ENCODE data around the gene EFTUD2. TPM values are rescaled to one million over a fixed set of nuclear protein-coding genes. Genes with fewer than 3 reads are reported as not detected.

EFTUD2 gene
- total and polyA plus RNA-seq, 2 of the 8 experiments (the other 6 are each of a cell fraction or from before 2014, with no cell fraction given) = 118 to 195 TPM

- Histone ChIP-seq H4K5ac (ENCODE audit: insufficient read length, low read depth, low read length) (no peak overlapping the region), H3K4me3 (ENCODE audit: extremely low read depth in 1 of 4, insufficient read depth in 2 of 4, low read depth in 3 of 4, low read length in 4 of 4) (no peak overlapping the region), H3K56ac (replicated peaks; ENCODE audit: insufficient read length, low read depth, low read length) (no peak overlapping the region), H2BK12ac (ENCODE audit: low read depth, low read length) (no peak overlapping the region), H3K4ac (replicated peaks; ENCODE audit: insufficient read length, low read depth, low read length) (no peak overlapping the region), H3K14ac (ENCODE audit: insufficient read length) (no peak overlapping the region), H4K20me1 (replicated peaks in 1 of 2; ENCODE audit: control insufficient read depth in 1 of 2, insufficient read depth in 2 of 2, low read length in 2 of 2) (no peaks in the 10 kb centered on the region), H3K27me3 (replicated peaks in 1 of 4; ENCODE audit: control insufficient read depth in 3 of 4, extremely low read depth in 1 of 4, insufficient read depth in 3 of 4, low read length in 3 of 4) (no peaks in the 10 kb centered on the region), H2BK120ac (replicated peaks; ENCODE audit: low read depth, low read length) (no peak overlapping the region), H2AK5ac (ENCODE audit: low read depth, low read length) (no peak overlapping the region), H3K4me2 (ENCODE audit: insufficient read depth in 1 of 2, low read depth in 2 of 2, low read length in 2 of 2) (no peak overlapping the region), H3K23ac (ENCODE audit: insufficient read length) (no peak overlapping the region), H3K27ac (ENCODE audit: low read depth, low read length) (no peak overlapping the region), H2BK15ac (ENCODE audit: low read length) (peak overlapping the region; percentile 72; the same call in 1 of the 2 replicates), H3K9ac (replicated peaks in 1 of 4; ENCODE audit: extremely low read depth in 1 of 4, low read depth in 3 of 4, low read length in 3 of 4) (no peak overlapping the region), H3K18ac (ENCODE audit: extremely low read depth, low read length) (no peak overlapping the region), H2BK5ac (ENCODE audit: low read depth, low read length) (no peak overlapping the region), H4K91ac (replicated peaks; ENCODE audit: insufficient read length, low read length) (no peak overlapping the region), H3K23me2 (ENCODE audit: low read depth, low read length) (no peaks in the 10 kb centered on the region), H3K9me3 (ENCODE audit: insufficient read depth in 2 of 2, low read depth in 1 of 2, low read length in 1 of 2) (no peaks in the 10 kb centered on the region), H3K79me2 (ENCODE audit: control insufficient read depth in 1 of 2, insufficient read depth in 2 of 2, low read length in 2 of 2) (no peaks in the 10 kb centered on the region), H3K79me1 (ENCODE audit: low read depth, low read length) (no peaks in the 10 kb centered on the region), H2BK20ac (ENCODE audit: low read length) (no peak overlapping the region), H4K8ac (ENCODE audit: extremely low read depth, insufficient read depth, low read length) (no peak overlapping the region), H3K36me3 (ENCODE audit: control insufficient read depth in 2 of 4, insufficient read depth in 4 of 4, low read length in 3 of 4) (no peaks in the 10 kb centered on the region), H2AFZ (ENCODE audit: low read length) (no peak overlapping the region), H3K4me1 (replicated peaks in 1 of 4; ENCODE audit: control insufficient read depth in 3 of 4, insufficient read depth in 4 of 4, low read length in 3 of 4) (peaks cover 0 to 17% (median 10%) of the 10 kb centered on the region in 4 experiments; a peak in 6 of 7 replicates)
- POLR2A ChIA-PET (ENCODE audit: partially characterized antibody) = interaction anchor here (1.0 to 1.3 kb wide), 4 partner anchors 9 to 58 kb away, joined by 3 to 8 read pairs (median 3); no protein-coding TSS in a partner anchor
- TF ChIP-seq SIN3A (conservative IDR thresholded peaks at IDR 0.05 in 1 of 2, IDR thresholded peaks at IDR 0.05 in 1 of 2; ENCODE audit: low read depth in 1 of 2, low read length in 2 of 2) = no peak
- TF ChIP-seq BCL11A (IDR thresholded peaks at IDR 0.05; ENCODE audit: low read depth in 2 of 2, low read length in 2 of 2) = no peak
- DNase-seq (ENCODE audit: low read depth in 1 of 2, low spot score in 2 of 2) = no peak
- CTCF ChIA-PET (ENCODE audit: partially characterized antibody) = interaction anchor here (1.1 to 12.4 kb wide), 3 partner anchors 8 to 61 kb away, joined by 5 to 142 read pairs (median 6); no protein-coding TSS in a partner anchor
- 92% methylated on average over 4 of the region's 4 CpGs; no CpG with 5 or more reads in 1 of the 2 experiments for WGBS, 2 experiments (ENCODE audit: extremely low coverage in 1 of 2, insufficient coverage in 1 of 2, insufficient read length in 1 of 2, insufficient replicate concordance in 2 of 2, low coverage in 1 of 2, low lambda C conversion rate in 2 of 2, missing lambda C conversion rate in 1 of 2)
- no peak for FAIRE-seq
Observed at GRCh38 chr17:44840274-44840673, 59.0 kb downstream of the EFTUD2 start.
